ENCODE results near the gene NENF.
"Not testable (repeated sequence)": the region's sequence is repeated elsewhere in the genome, so short reads cannot be mapped to it uniquely, and the experiment has no call there.

Gene NENF

GRCh38 chr1:212432661-212433576, at the start of gene NENF:
TSS of gene NENF (plus strand) at chr1:212432920. CDS start at chr1:212432944, 24 bp downstream.
- peak; percentile 78 for DNase-seq

DNA sequence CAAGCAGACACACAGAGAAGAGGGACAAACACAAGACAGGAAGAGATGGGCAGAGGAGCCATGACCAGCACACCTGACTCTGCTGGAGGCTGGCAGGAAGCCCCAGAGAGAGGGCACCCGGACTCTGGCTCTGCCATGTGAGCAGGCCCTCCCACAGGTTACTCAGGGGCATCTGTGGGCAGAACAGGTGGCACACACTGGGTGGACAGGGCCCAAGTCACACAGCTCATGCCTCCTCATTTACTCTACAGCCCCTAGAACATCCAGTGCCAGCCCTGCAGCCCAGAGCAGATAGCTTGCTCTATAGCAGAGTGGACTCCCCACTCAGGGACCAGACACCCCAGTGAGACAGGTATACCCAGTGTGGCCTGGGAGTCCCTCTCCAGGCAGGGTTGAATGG, 46.7 kb upstream of the NENF start:
- no peak for DNase-seq

GRCh38 chr1:212388985-212389716, 43.6 kb upstream of the NENF start:
- DNase-seq: no peak

GRCh38 chr1:212395678-212396437, 36.9 kb upstream of the NENF start:
- not testable (repeated sequence) for DNase-seq

DNA sequence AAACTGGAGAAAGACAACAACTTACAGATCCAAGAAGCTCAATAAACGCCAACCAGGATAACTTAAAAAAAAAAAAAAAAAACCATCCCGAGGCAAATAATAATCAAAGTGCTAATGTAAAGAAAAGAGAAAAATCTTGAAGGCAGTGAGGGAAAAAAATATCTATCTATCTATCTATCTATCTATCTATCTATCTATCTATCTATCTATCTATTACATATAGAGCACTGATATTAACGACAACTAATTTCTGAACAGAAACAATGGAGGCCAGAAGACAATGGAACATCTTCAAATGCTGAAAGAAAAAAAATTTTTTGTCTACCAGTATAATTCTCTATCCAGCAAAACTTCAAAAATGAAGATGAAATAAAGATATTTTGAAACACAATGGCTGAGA, 36.1 kb upstream of the NENF start:
- no peak for DNase-seq

DNA sequence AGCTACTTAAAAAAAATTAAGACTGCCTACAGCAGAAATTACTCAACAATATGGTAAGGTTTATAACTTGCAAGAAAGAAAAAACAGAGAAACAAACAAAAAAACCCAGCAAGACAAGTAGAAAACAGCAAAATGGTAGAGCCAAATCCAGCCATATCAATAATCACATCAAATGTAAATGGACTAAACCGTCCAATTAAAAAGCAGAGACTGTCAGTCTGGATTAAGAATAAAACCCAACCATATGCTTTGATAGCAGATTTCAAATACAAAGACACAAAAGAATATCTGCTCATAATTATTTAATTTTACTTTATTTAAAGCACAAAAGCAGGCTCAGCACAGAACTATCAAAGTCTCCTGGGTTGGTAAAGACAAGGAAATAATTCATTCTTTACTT, 35.5 kb upstream of the NENF start:
- DNase-seq: no peak

GRCh38 chr1:212401042-212401441, 31.7 kb upstream of the NENF start:
- DNase-seq: no peak

GRCh38 chr1:212401838-212402582, 30.7 kb upstream of the NENF start:
- DNase-seq: no peak

- DNase-seq: no peak
These were observed 29.9 kb upstream of the NENF start for GRCh38 chr1:212402666-212403321.

DNA sequence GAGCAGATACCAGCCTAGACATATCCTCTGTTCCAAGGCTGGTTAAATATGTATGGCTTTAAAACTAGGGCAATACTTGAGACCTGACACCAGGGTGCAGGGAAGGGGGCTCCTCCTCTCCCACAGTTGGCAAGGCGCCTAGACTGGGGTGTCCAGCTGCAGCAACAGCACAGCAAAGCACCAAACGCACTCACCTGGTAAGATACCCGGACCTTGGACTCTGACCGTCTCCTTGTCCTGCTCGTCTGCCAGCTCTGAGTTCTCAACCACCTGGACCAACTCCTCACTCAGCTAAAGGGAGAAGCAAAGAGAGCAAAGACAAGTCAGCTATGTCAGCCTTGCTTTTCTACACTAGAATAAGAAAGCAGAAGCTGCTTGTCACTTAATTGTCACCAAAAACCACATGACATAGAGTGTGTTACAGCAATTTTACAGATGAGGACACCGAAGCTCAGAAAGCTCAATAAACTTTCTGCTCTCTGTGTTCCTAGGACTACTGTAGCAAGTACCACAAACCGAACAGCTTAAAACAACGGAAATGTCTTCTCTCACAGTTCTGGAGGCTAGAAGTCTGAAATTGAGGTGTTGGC, 22.4 kb upstream of the NENF start:
- no peak for DNase-seq

- no peak for DNase-seq
These were observed 20.3 kb upstream of the NENF start for GRCh38 chr1:212412374-212412773.

DNA sequence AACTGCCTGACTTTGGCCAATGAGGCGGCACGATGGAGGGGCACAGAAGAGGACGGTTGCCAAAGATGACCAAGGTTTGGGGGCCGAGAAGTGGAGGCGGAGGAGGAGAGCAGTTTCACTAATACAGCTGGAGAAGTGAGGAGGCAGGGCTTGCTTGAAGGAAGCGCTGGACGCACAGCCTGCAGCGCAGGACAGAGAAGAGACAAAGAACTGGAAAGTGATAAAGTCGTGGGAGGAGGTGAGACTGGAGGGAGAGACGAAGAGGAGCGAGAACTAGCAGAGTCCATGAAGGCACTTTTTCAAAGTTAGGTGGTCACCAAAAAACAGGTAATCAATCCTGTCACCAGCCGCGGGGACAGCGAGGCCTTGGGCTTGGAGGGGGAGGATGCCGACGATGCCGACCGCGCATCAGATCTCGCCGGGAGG, 18.8 kb upstream of the NENF start:
- DNase-seq: no peak

GRCh38 chr1:212414328-212415106, 18.2 kb upstream of the NENF start, which contains the start of gene PACC1:
TSS of gene PACC1 (minus strand) at chr1:212414886. CDS start at chr1:212414757, 129 bp downstream.
- peak; percentile 92 for DNase-seq

GRCh38 chr1:212415107-212415841, 17.4 kb upstream of the NENF start:
- DNase-seq: no peak

GRCh38 chr1:212421165-212421564, 11.6 kb upstream of the NENF start:
- DNase-seq: no peak

- no peak for DNase-seq
These were observed 8.8 kb upstream of the NENF start for GRCh38 chr1:212423879-212424278.

DNA sequence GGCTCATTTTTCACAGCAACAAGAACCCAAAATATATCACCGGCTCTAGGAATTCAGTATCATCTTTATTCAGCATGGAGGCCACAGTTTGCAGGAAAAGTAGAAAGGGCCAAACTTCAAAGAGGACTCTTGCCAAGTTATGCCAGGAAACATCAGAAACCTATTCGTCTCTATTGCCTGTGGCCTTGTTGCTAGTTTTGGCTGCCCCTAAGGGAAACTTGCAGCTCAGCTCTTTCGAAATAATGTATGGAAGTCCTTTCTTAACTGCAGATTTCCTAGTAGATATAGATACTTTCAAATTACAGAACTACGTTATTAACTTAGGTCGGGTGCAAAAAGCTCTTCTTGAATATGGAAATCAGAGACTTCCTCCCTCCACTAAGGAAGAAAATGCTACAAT, 4.2 kb upstream of the NENF start:
- DNase-seq: no peak

GRCh38 chr1:212430416-212430815, 2.3 kb upstream of the NENF start:
- DNase-seq: no peak

- DNase-seq: peak; percentile 38
These were observed 1.7 kb upstream of the NENF start for GRCh38 chr1:212430955-212431394.

- no peak for DNase-seq
These were observed 1.1 kb upstream of the NENF start for GRCh38 chr1:212431644-212432043.

Measured in DMS153 (cell line).